Kidney capillary endothelial cell (primary cell): Measurements from ENCODE around the gene RAB11A.

Source experiments
- DNase-seq: peaks from one replicate; pipeline ENCODE4 v3.0.0-alpha.2; 2018; ENCODE audit warnings: low spot score

The RAB11A gene

GRCh38 chr15:65939901-65940617 lies 70.8 kb downstream of the RAB11A start:
- DNase-seq: peak; percentile 85

- DNase-seq: no peak
Observed at GRCh38 chr15:65940618-65940909, 71.3 kb downstream of the RAB11A start.
